Mesenchymal stem cell (in vitro differentiated cells and primary cell): ENCODE measurements around the gene GIPC3.

Experiments
- DNase-seq: peaks from one replicate; pipeline ENCODE4 v3.0.0-alpha.2; 2013
- H2AFZ ChIP-seq: one replicate; pipeline ENCODE4 v1.6.1; 2013; ENCODE audit warnings: low read depth, mild to moderate bottlenecking, control low read depth, inconsistent platforms, low read length, moderate library complexity
- H2AK5ac ChIP-seq: 2 replicates; pipeline ENCODE4 v1.6.1; 2013; ENCODE audit warnings: low read length, moderate library complexity, mild to moderate bottlenecking, inconsistent platforms; ENCODE audit not compliant: severe bottlenecking
- H2BK120ac ChIP-seq: one replicate; pipeline ENCODE4 v1.6.1; 2013; ENCODE audit warnings: low read depth, mild to moderate bottlenecking, inconsistent platforms, low read length, moderate library complexity
- H2BK12ac ChIP-seq, 2 experiments: one replicate each; pipeline ENCODE4 v1.6.1; 2013; ENCODE audit warnings: inconsistent platforms in 2 of 2, low read length in 2 of 2, mild to moderate bottlenecking in 2 of 2, moderate library complexity in 2 of 2, control low read depth in 1 of 2
- H2BK15ac ChIP-seq: one replicate; pipeline ENCODE4 v1.6.1; 2013; ENCODE audit warnings: mild to moderate bottlenecking, low read depth, inconsistent platforms; ENCODE audit not compliant: poor library complexity, severe bottlenecking
- H2BK5ac ChIP-seq: 2 replicates; pipeline ENCODE4 v1.6.1; 2013; ENCODE audit warnings: low read depth, mild to moderate bottlenecking, low read length, control low read depth, inconsistent platforms; ENCODE audit not compliant: poor library complexity, severe bottlenecking
- H3K14ac ChIP-seq, 2 experiments: one replicate each; pipeline ENCODE4 v1.6.1; 2013; ENCODE audit warnings: inconsistent platforms in 2 of 2, low read length in 2 of 2, control low read depth in 1 of 2, mild to moderate bottlenecking in 1 of 2, moderate library complexity in 1 of 2
- H3K18ac ChIP-seq, 2 experiments: one replicate each; pipeline ENCODE4 v1.6.1; 2013; ENCODE audit warnings: inconsistent platforms in 2 of 2, low read length in 2 of 2, control low read depth in 1 of 2, low read depth in 1 of 2, mild to moderate bottlenecking in 1 of 2
- H3K23ac ChIP-seq, 2 experiments: one replicate each; pipeline ENCODE4 v1.6.1; 2013; ENCODE audit warnings: inconsistent platforms in 2 of 2, low read length in 2 of 2, mild to moderate bottlenecking in 2 of 2, moderate library complexity in 2 of 2, control low read depth in 1 of 2
- H3K27ac ChIP-seq: 2 replicates; pipeline ENCODE4 v1.5.1; 2013; ENCODE audit warnings: mild to moderate bottlenecking, moderate library complexity, low read length, control low read depth, inconsistent platforms; ENCODE audit not compliant: poor library complexity, severe bottlenecking
- H3K27me3 ChIP-seq, 2 experiments: 2 replicates each; pipeline versions ENCODE4 v1.6.1 to v1.7.0; 2013; ENCODE audit warnings: low read length in 2 of 2, mild to moderate bottlenecking in 2 of 2, moderate library complexity in 2 of 2, control low read depth in 1 of 2, inconsistent platforms in 1 of 2; ENCODE audit not compliant: control insufficient read depth in 1 of 2, insufficient read depth in 1 of 2
- H3K36me3 ChIP-seq, 2 experiments: 2 replicates each; pipeline versions ENCODE4 v1.6.1 to v1.7.0; 2013; ENCODE audit warnings: low read length in 2 of 2, control low read depth in 1 of 2, inconsistent platforms in 1 of 2, low read depth in 1 of 2, mild to moderate bottlenecking in 1 of 2; ENCODE audit not compliant: insufficient read depth in 2 of 2, control insufficient read depth in 1 of 2
- H3K4ac ChIP-seq, 2 experiments: one replicate each; pipeline ENCODE4 v1.6.1; 2013; ENCODE audit warnings: inconsistent platforms in 2 of 2, low read length in 2 of 2, mild to moderate bottlenecking in 2 of 2, moderate library complexity in 2 of 2, control low read depth in 1 of 2, low read depth in 1 of 2
- H3K4me1 ChIP-seq: 2 replicates; pipeline ENCODE4 v1.6.1; 2013; ENCODE audit warnings: low read depth, low read length, control low read depth; ENCODE audit not compliant: control insufficient read depth, insufficient read depth
- H3K4me2 ChIP-seq: 2 replicates; pipeline ENCODE4 v1.6.1; 2013; ENCODE audit warnings: low read length, mild to moderate bottlenecking, inconsistent platforms; ENCODE audit not compliant: poor library complexity, severe bottlenecking
- H3K4me3 ChIP-seq, 2 experiments: 2 replicates each; pipeline versions ENCODE4 v1.5.1 to v1.7.0; 2013; ENCODE audit warnings: low read length in 2 of 2, mild to moderate bottlenecking in 2 of 2, control low read depth in 1 of 2, low read depth in 1 of 2; ENCODE audit not compliant: insufficient read depth in 1 of 2
- H3K79me1 ChIP-seq: replicated peaks from 2 replicates; pipeline ENCODE4 v1.6.1; 2013; ENCODE audit warnings: mild to moderate bottlenecking, control low read depth, low read length, inconsistent platforms; ENCODE audit not compliant: poor library complexity, severe bottlenecking
- H3K9ac ChIP-seq: 2 replicates; pipeline ENCODE4 v1.7.0; 2013; ENCODE audit warnings: mild to moderate bottlenecking, low read length, moderate library complexity
- H3K9me3 ChIP-seq: 2 replicates; pipeline ENCODE4 v1.7.0; 2013; ENCODE audit warnings: mild to moderate bottlenecking, low read length; ENCODE audit not compliant: control insufficient read depth
- H4K8ac ChIP-seq: one replicate; pipeline ENCODE4 v1.6.1; 2013; ENCODE audit warnings: inconsistent platforms, mild to moderate bottlenecking, low read length, moderate library complexity
- H4K91ac ChIP-seq: one replicate; pipeline ENCODE4 v1.6.1; 2013; ENCODE audit warnings: mild to moderate bottlenecking, low read length, inconsistent platforms
- WGBS: methylation state at CpG from one replicate; pipeline ENCODE4 v1.1.7; 2013; ENCODE audit warnings: mixed read lengths; 5-methylcytosine and 5-hydroxymethylcytosine counted together

The GIPC3 gene

GRCh38 chr19:3539756-3540118, 45.5 kb upstream of the GIPC3 start:
- peaks cover 8% of the 10 kb centered on the region for H3K79me1 ChIP-seq
- H3K9ac ChIP-seq = no peak overlapping the region
- no peak overlapping the region for H4K91ac ChIP-seq
- no peak overlapping the region for H3K18ac ChIP-seq
- H3K36me3 ChIP-seq = peaks cover 20 to 68% of the 10 kb centered on the region in 2 experiments
- H3K9me3 ChIP-seq = no peaks in the 10 kb centered on the region
- H3K14ac ChIP-seq = no peak overlapping the region
- no peak overlapping the region for H2AK5ac ChIP-seq
- no peak overlapping the region for H3K4me3 ChIP-seq
- peaks cover 19% of the 10 kb centered on the region for H3K4me1 ChIP-seq
- no peak overlapping the region for H3K4me2 ChIP-seq
- H2BK15ac ChIP-seq = no peak overlapping the region
- no peak overlapping the region for H3K23ac ChIP-seq
- H2BK12ac ChIP-seq = no peak overlapping the region
- DNase-seq = no peak
- no peak overlapping the region for H2BK5ac ChIP-seq
- H3K4ac ChIP-seq = no peak overlapping the region
- H2AFZ ChIP-seq = no peak overlapping the region
- H3K27me3 ChIP-seq = no peaks in the 10 kb centered on the region
- no CpG with 5 or more reads among the region's 1 CpG for WGBS
- H4K8ac ChIP-seq = no peak overlapping the region
- no peak overlapping the region for H2BK120ac ChIP-seq
- no peak overlapping the region for H3K27ac ChIP-seq

- Histone ChIP-seq H3K18ac (no peak overlapping the region), H3K4ac (no peak overlapping the region), H2BK5ac (no peak overlapping the region), H3K9me3 (no peaks in the 10 kb centered on the region), H3K79me1 (peaks cover 25% of the 10 kb centered on the region), H2AFZ (no peak overlapping the region), H4K8ac (no peak overlapping the region), H4K91ac (no peak overlapping the region), H3K36me3 (peaks cover 33 to 69% of the 10 kb centered on the region in 2 experiments), H3K27ac (no peak overlapping the region), H2BK15ac (no peak overlapping the region), H3K9ac (no peak overlapping the region), H2BK120ac (no peak overlapping the region), H2BK12ac (no peak overlapping the region), H2AK5ac (no peak overlapping the region), H3K27me3 (no peaks in the 10 kb centered on the region), H3K4me3 (no peak overlapping the region), H3K4me1 (peaks cover 13% of the 10 kb centered on the region), H3K14ac (no peak overlapping the region), H3K4me2 (no peak overlapping the region), H3K23ac (no peak overlapping the region)
- WGBS = 94% methylated on average over 47 of the region's 47 CpGs
- DNase-seq = no peak
Measured at GRCh38 chr19:3543150-3544057, 41.9 kb upstream of the GIPC3 start.

GRCh38 chr19:3544058-3544376, 41.3 kb upstream of the GIPC3 start:
- Histone ChIP-seq H3K4me2 (no peak overlapping the region), H4K91ac (no peak overlapping the region), H3K4me3 (no peak overlapping the region), H3K9ac (no peak overlapping the region), H3K4ac (no peak overlapping the region), H3K27me3 (no peaks in the 10 kb centered on the region), H2BK15ac (no peak overlapping the region), H3K4me1 (peaks cover 11% of the 10 kb centered on the region), H2BK120ac (no peak overlapping the region), H3K14ac (no peak overlapping the region), H4K8ac (no peak overlapping the region), H2AK5ac (no peak overlapping the region), H3K27ac (no peak overlapping the region), H3K9me3 (no peaks in the 10 kb centered on the region), H3K79me1 (peaks cover 25% of the 10 kb centered on the region), H2AFZ (no peak overlapping the region), H3K18ac (no peak overlapping the region), H3K23ac (no peak overlapping the region), H2BK12ac (no peak overlapping the region), H2BK5ac (no peak overlapping the region), H3K36me3 (peaks cover 32 to 69% of the 10 kb centered on the region in 2 experiments)
- no peak for DNase-seq
- WGBS = 98% methylated on average over 9 of the region's 9 CpGs

GRCh38 chr19:3544742-3545668, 40.3 kb upstream of the GIPC3 start:
- Histone ChIP-seq H3K18ac (no peak overlapping the region), H3K27me3 (no peaks in the 10 kb centered on the region), H2BK120ac (no peak overlapping the region), H3K9ac (no peak overlapping the region), H3K4me1 (peaks cover 11% of the 10 kb centered on the region), H2BK15ac (no peak overlapping the region), H2AK5ac (no peak overlapping the region), H4K91ac (no peak overlapping the region), H2BK5ac (no peak overlapping the region), H3K27ac (no peak overlapping the region), H3K4me2 (no peak overlapping the region), H2AFZ (no peak overlapping the region), H3K14ac (no peak overlapping the region), H3K4ac (no peak overlapping the region), H3K9me3 (no peaks in the 10 kb centered on the region), H3K36me3 (peaks cover 27 to 71% of the 10 kb centered on the region in 2 experiments), H4K8ac (no peak overlapping the region), H3K79me1 (peaks cover 25% of the 10 kb centered on the region), H3K23ac (peak overlapping the region in 1 of 2 experiments; percentile 48), H2BK12ac (peak overlapping the region in 1 of 2 experiments; percentile 9), H3K4me3 (no peak overlapping the region)
- peak; percentile 62 for DNase-seq
- 63% methylated on average over 29 of the region's 30 CpGs for WGBS
